Superior temporal gyrus (tissue), 1 donor: ENCODE measurements around the gene SLC23A2.

Experiments
- DNase-seq: peaks from one replicate; pipeline ENCODE4 v3.0.0-alpha.2; 2016; ENCODE audit errors: extremely low spot score

Gene SLC23A2

GRCh38 chr20:4966826-4967751 lies 34.2 kb downstream of the SLC23A2 start:
- DNase-seq: peak; percentile 48

GRCh38 chr20:4962241-4962855 lies 39.0 kb downstream of the SLC23A2 start:
- DNase-seq: no peak

- no peak for DNase-seq
These were observed 39.6 kb downstream of the SLC23A2 start for GRCh38 chr20:4961746-4962145.

GRCh38 chr20:4959592-4959991 lies 41.7 kb downstream of the SLC23A2 start:
- DNase-seq: no peak

GRCh38 chr20:4957939-4958362 lies 43.4 kb downstream of the SLC23A2 start:
- no peak for DNase-seq

- no peak for DNase-seq
These were observed 44.1 kb downstream of the SLC23A2 start for GRCh38 chr20:4957187-4957586.

GRCh38 chr20:4956200-4956810 lies 45.0 kb downstream of the SLC23A2 start:
- DNase-seq: peak; percentile 93

GRCh38 chr20:4953881-4954280 lies 47.4 kb downstream of the SLC23A2 start:
- DNase-seq: no peak

GRCh38 chr20:4952229-4952628 lies 49.1 kb downstream of the SLC23A2 start:
- no peak for DNase-seq

GRCh38 chr20:4951299-4951698 lies 50.0 kb downstream of the SLC23A2 start:
- peak; percentile 86 for DNase-seq

- DNase-seq: no peak
These were observed 50.5 kb downstream of the SLC23A2 start for GRCh38 chr20:4950841-4951240.

GRCh38 chr20:4950437-4950836 lies 50.9 kb downstream of the SLC23A2 start:
- DNase-seq: no peak

- peak; percentile 86 for DNase-seq
These were observed 51.5 kb downstream of the SLC23A2 start for GRCh38 chr20:4949833-4950178.

- DNase-seq: no peak
These were observed 53.3 kb downstream of the SLC23A2 start for GRCh38 chr20:4947817-4948559.

GRCh38 chr20:4946986-4947385 lies 54.3 kb downstream of the SLC23A2 start:
- DNase-seq: no peak

- DNase-seq: no peak
These were observed 54.7 kb downstream of the SLC23A2 start for GRCh38 chr20:4946585-4946984.

GRCh38 chr20:4944518-4945313 lies 56.6 kb downstream of the SLC23A2 start:
- no peak for DNase-seq

GRCh38 chr20:4942331-4942730 lies 59.0 kb downstream of the SLC23A2 start:
- no peak for DNase-seq

GRCh38 chr20:4937407-4938319 lies 63.6 kb downstream of the SLC23A2 start:
- DNase-seq: no peak

GRCh38 chr20:4936851-4937406 lies 64.4 kb downstream of the SLC23A2 start:
- no peak for DNase-seq
